ENCODE measurements around the gene GPD2.

The GPD2 gene

GRCh38 chr2:156447761-156448160 is 11.6 kb downstream of the GPD2 start:
- 94% methylated on average over 1 of the region's 1 CpG for WGBS (ENCODE audit: insufficient coverage)
- DNase-seq, result no peak
- CTCF ChIA-PET, result no interaction called here

GRCh38 chr2:156448766-156449165 is 12.6 kb downstream of the GPD2 start:
- Histone ChIP-seq H3K4me3 (ENCODE audit: control insufficient read depth in 1 of 7, extremely low read depth in 1 of 7, insufficient read depth in 4 of 7, low read depth in 2 of 7, low read length in 6 of 7) (no peak overlapping the region), H3K27me3 (replicated peaks in 2 of 5; ENCODE audit: control insufficient read depth in 4 of 5, insufficient read depth in 5 of 5, low read length in 4 of 5) (no peaks in the 10 kb centered on the region), H3K9me3 (ENCODE audit: control extremely low read depth in 1 of 5, control insufficient read depth in 4 of 5, insufficient read depth in 2 of 5, low read depth in 1 of 5, low read length in 4 of 5) (no peaks in the 10 kb centered on the region), H3K4me1 (ENCODE audit: control extremely low read depth in 1 of 4, control insufficient read depth in 4 of 4, insufficient read depth in 4 of 4, low read length in 3 of 4) (no peaks in the 10 kb centered on the region), H3K27ac (ENCODE audit: insufficient read depth in 1 of 2, low read depth in 1 of 2, low read length in 2 of 2, poor library complexity in 1 of 2, severe bottlenecking in 2 of 2) (no peak overlapping the region), H3K36me3 (ENCODE audit: control insufficient read depth in 4 of 4, insufficient read depth in 4 of 4, low read length in 3 of 4) (no peaks in the 10 kb centered on the region)
- DNase-seq, result no peak
- WGBS (ENCODE audit: insufficient coverage), result 86% methylated on average over 1 of the region's 1 CpG
- ChIA-PET POLR2A (no interaction called here), CTCF (no interaction called here)

More at GRCh38 chr2:156447761-156448160, 11.6 kb downstream of the GPD2 start:
- Histone ChIP-seq H3K4me3 (ENCODE audit: control insufficient read depth in 1 of 7, extremely low read depth in 1 of 7, insufficient read depth in 4 of 7, low read depth in 2 of 7, low read length in 6 of 7) (no peak overlapping the region), H3K27me3 (replicated peaks in 2 of 5; ENCODE audit: control insufficient read depth in 4 of 5, insufficient read depth in 5 of 5, low read length in 4 of 5) (no peaks in the 10 kb centered on the region), H3K27ac (ENCODE audit: insufficient read depth in 1 of 2, low read depth in 1 of 2, low read length in 2 of 2, poor library complexity in 1 of 2, severe bottlenecking in 2 of 2) (no peak overlapping the region), H3K36me3 (ENCODE audit: control insufficient read depth in 4 of 4, insufficient read depth in 4 of 4, low read length in 3 of 4) (peaks cover 0 to 2% (median 0%) of the 10 kb centered on the region in 4 experiments), H3K9me3 (ENCODE audit: control extremely low read depth in 1 of 5, control insufficient read depth in 4 of 5, insufficient read depth in 2 of 5, low read depth in 1 of 5, low read length in 4 of 5) (no peaks in the 10 kb centered on the region), H3K4me1 (ENCODE audit: control extremely low read depth in 1 of 4, control insufficient read depth in 4 of 4, insufficient read depth in 4 of 4, low read length in 3 of 4) (no peaks in the 10 kb centered on the region)
- POLR2A ChIA-PET, result no interaction called here

- no peaks in the 10 kb centered on the region for H3K4me1 ChIP-seq (ENCODE audit: control extremely low read depth in 1 of 4, control insufficient read depth in 4 of 4, insufficient read depth in 4 of 4, low read length in 3 of 4)
- H3K27me3 ChIP-seq (replicated peaks in 2 of 5; ENCODE audit: control insufficient read depth in 4 of 5, insufficient read depth in 5 of 5, low read length in 4 of 5), result no peaks in the 10 kb centered on the region
- ChIA-PET CTCF (interaction anchor here (1.5 kb wide), 1 partner anchor 19 kb away, joined by 3 read pairs; no protein-coding TSS in a partner anchor), POLR2A (interaction anchor here (0.8 kb wide), 1 partner anchor 657 kb away, joined by 4 read pairs; no protein-coding TSS in a partner anchor)
- H3K36me3 ChIP-seq (ENCODE audit: control insufficient read depth in 4 of 4, insufficient read depth in 4 of 4, low read length in 3 of 4), result no peaks in the 10 kb centered on the region
- DNase-seq, result no peak
- no peak overlapping the region for H3K27ac ChIP-seq (ENCODE audit: insufficient read depth in 1 of 2, low read depth in 1 of 2, low read length in 2 of 2, poor library complexity in 1 of 2, severe bottlenecking in 2 of 2)
- no peaks in the 10 kb centered on the region for H3K9me3 ChIP-seq (ENCODE audit: control extremely low read depth in 1 of 5, control insufficient read depth in 4 of 5, insufficient read depth in 2 of 5, low read depth in 1 of 5, low read length in 4 of 5)
- H3K4me3 ChIP-seq (ENCODE audit: control insufficient read depth in 1 of 7, extremely low read depth in 1 of 7, insufficient read depth in 4 of 7, low read depth in 2 of 7, low read length in 6 of 7), result no peak overlapping the region
These were observed 16.8 kb downstream of the GPD2 start for GRCh38 chr2:156452971-156453370.

- ChIA-PET POLR2A (no interaction called here), CTCF (no interaction called here)
- Histone ChIP-seq H3K4me1 (ENCODE audit: control extremely low read depth in 1 of 4, control insufficient read depth in 4 of 4, insufficient read depth in 4 of 4, low read length in 3 of 4) (no peaks in the 10 kb centered on the region), H3K36me3 (ENCODE audit: control insufficient read depth in 4 of 4, insufficient read depth in 4 of 4, low read length in 3 of 4) (no peaks in the 10 kb centered on the region), H3K27me3 (replicated peaks in 2 of 5; ENCODE audit: control insufficient read depth in 4 of 5, insufficient read depth in 5 of 5, low read length in 4 of 5) (no peaks in the 10 kb centered on the region), H3K4me3 (ENCODE audit: control insufficient read depth in 1 of 7, extremely low read depth in 1 of 7, insufficient read depth in 4 of 7, low read depth in 2 of 7, low read length in 6 of 7) (no peak overlapping the region), H3K9me3 (ENCODE audit: control extremely low read depth in 1 of 5, control insufficient read depth in 4 of 5, insufficient read depth in 2 of 5, low read depth in 1 of 5, low read length in 4 of 5) (no peaks in the 10 kb centered on the region), H3K27ac (ENCODE audit: insufficient read depth in 1 of 2, low read depth in 1 of 2, low read length in 2 of 2, poor library complexity in 1 of 2, severe bottlenecking in 2 of 2) (no peak overlapping the region)
- WGBS (ENCODE audit: insufficient coverage), result 90% methylated on average over 1 of the region's 2 CpGs
- no peak for DNase-seq
These were observed 19.3 kb downstream of the GPD2 start for GRCh38 chr2:156455361-156455975.

GRCh38 chr2:156456616-156457015 is 20.4 kb downstream of the GPD2 start:
- Histone ChIP-seq H3K9me3 (ENCODE audit: control extremely low read depth in 1 of 5, control insufficient read depth in 4 of 5, insufficient read depth in 2 of 5, low read depth in 1 of 5, low read length in 4 of 5) (no peaks in the 10 kb centered on the region), H3K27ac (ENCODE audit: insufficient read depth in 1 of 2, low read depth in 1 of 2, low read length in 2 of 2, poor library complexity in 1 of 2, severe bottlenecking in 2 of 2) (no peak overlapping the region), H3K4me1 (ENCODE audit: control extremely low read depth in 1 of 4, control insufficient read depth in 4 of 4, insufficient read depth in 4 of 4, low read length in 3 of 4) (no peaks in the 10 kb centered on the region), H3K27me3 (replicated peaks in 2 of 5; ENCODE audit: control insufficient read depth in 4 of 5, insufficient read depth in 5 of 5, low read length in 4 of 5) (no peaks in the 10 kb centered on the region), H3K36me3 (ENCODE audit: control insufficient read depth in 4 of 4, insufficient read depth in 4 of 4, low read length in 3 of 4) (no peaks in the 10 kb centered on the region), H3K4me3 (ENCODE audit: control insufficient read depth in 1 of 7, extremely low read depth in 1 of 7, insufficient read depth in 4 of 7, low read depth in 2 of 7, low read length in 6 of 7) (no peak overlapping the region)
- ChIA-PET CTCF (no interaction called here), POLR2A (no interaction called here)
- 100% methylated on average over 3 of the region's 3 CpGs for WGBS (ENCODE audit: insufficient coverage)
- no peak for DNase-seq

GRCh38 chr2:156457523-156458517 is 21.6 kb downstream of the GPD2 start:
- Histone ChIP-seq H3K4me3 (ENCODE audit: control insufficient read depth in 1 of 7, extremely low read depth in 1 of 7, insufficient read depth in 4 of 7, low read depth in 2 of 7, low read length in 6 of 7) (no peak overlapping the region), H3K4me1 (ENCODE audit: control extremely low read depth in 1 of 4, control insufficient read depth in 4 of 4, insufficient read depth in 4 of 4, low read length in 3 of 4) (no peaks in the 10 kb centered on the region), H3K36me3 (ENCODE audit: control insufficient read depth in 4 of 4, insufficient read depth in 4 of 4, low read length in 3 of 4) (no peaks in the 10 kb centered on the region), H3K27ac (ENCODE audit: insufficient read depth in 1 of 2, low read depth in 1 of 2, low read length in 2 of 2, poor library complexity in 1 of 2, severe bottlenecking in 2 of 2) (no peak overlapping the region), H3K27me3 (replicated peaks in 2 of 5; ENCODE audit: control insufficient read depth in 4 of 5, insufficient read depth in 5 of 5, low read length in 4 of 5) (no peaks in the 10 kb centered on the region), H3K9me3 (ENCODE audit: control extremely low read depth in 1 of 5, control insufficient read depth in 4 of 5, insufficient read depth in 2 of 5, low read depth in 1 of 5, low read length in 4 of 5) (no peaks in the 10 kb centered on the region)
- POLR2A ChIA-PET, result no interaction called here
- peak in 1 of 3 donors; percentile 15 for DNase-seq
- WGBS (ENCODE audit: insufficient coverage), result 95% methylated on average over 4 of the region's 8 CpGs
- CTCF ChIA-PET, result interaction anchor here (1.0 kb wide), 1 partner anchor 21 kb away, joined by 4 read pairs; no protein-coding TSS in a partner anchor

- Histone ChIP-seq H3K9me3 (ENCODE audit: control extremely low read depth in 1 of 5, control insufficient read depth in 4 of 5, insufficient read depth in 2 of 5, low read depth in 1 of 5, low read length in 4 of 5) (no peaks in the 10 kb centered on the region), H3K4me3 (ENCODE audit: control insufficient read depth in 1 of 7, extremely low read depth in 1 of 7, insufficient read depth in 4 of 7, low read depth in 2 of 7, low read length in 6 of 7) (no peak overlapping the region), H3K36me3 (ENCODE audit: control insufficient read depth in 4 of 4, insufficient read depth in 4 of 4, low read length in 3 of 4) (no peaks in the 10 kb centered on the region), H3K27me3 (replicated peaks in 2 of 5; ENCODE audit: control insufficient read depth in 4 of 5, insufficient read depth in 5 of 5, low read length in 4 of 5) (no peaks in the 10 kb centered on the region), H3K27ac (ENCODE audit: insufficient read depth in 1 of 2, low read depth in 1 of 2, low read length in 2 of 2, poor library complexity in 1 of 2, severe bottlenecking in 2 of 2) (no peak overlapping the region), H3K4me1 (ENCODE audit: control extremely low read depth in 1 of 4, control insufficient read depth in 4 of 4, insufficient read depth in 4 of 4, low read length in 3 of 4) (peaks cover 0 to 5% (median 2%) of the 10 kb centered on the region in 4 experiments)
- WGBS (ENCODE audit: insufficient coverage), result 94% methylated on average over 4 of the region's 4 CpGs
- ChIA-PET CTCF (no interaction called here), POLR2A (no interaction called here)
- no peak for DNase-seq
These were observed 23.5 kb downstream of the GPD2 start for GRCh38 chr2:156459720-156460119.
